ENCODE data around the gene PLSCR2. TPM values are rescaled to one million over a fixed set of nuclear protein-coding genes. Genes with fewer than 3 reads are reported as not detected.

Gene PLSCR2
- total and polyA plus RNA-seq, 9 of the 15 experiments (the other 6 are each of a cell fraction or from before 2014, with no cell fraction given) = 0.07 to 0.49 (median 0.25) TPM; not detected in 4

DNA sequence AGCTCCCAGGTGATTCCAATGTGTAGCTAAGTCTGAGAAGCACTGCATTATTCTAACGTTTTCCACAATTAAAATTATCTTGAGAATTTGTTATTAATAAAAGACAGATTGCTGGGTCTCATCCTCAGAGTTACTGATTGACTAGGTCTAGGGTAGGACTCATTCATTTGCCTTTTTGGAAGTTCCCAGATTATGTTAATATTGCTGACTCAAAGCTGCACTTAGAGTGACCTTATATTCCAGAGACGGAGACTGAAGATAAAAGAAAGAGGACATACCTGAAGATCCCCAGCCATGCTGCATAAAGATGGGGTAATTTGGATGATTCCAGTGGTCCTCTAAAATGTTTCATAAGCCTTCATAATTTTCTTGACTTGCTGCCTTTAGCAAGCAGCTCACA, 81.8 kb downstream of the PLSCR2 start:
- no peak overlapping the region for H3K4me2 ChIP-seq (ENCODE audit: insufficient read depth, low read length)
- no peaks in the 10 kb centered on the region for H3K27me3 ChIP-seq (ENCODE audit: control insufficient read depth in 2 of 2, insufficient read depth in 2 of 2, low read length in 2 of 2)
- 0% methylated on average over 2 of the region's 2 CpGs for WGBS (ENCODE audit: insufficient coverage, low coverage, missing lambda C conversion rate)
- no peaks in the 10 kb centered on the region for H4K20me1 ChIP-seq (replicated peaks; ENCODE audit: control insufficient read depth, insufficient read depth, low read length)
- no peaks in the 10 kb centered on the region for H3K79me2 ChIP-seq (ENCODE audit: control insufficient read depth, insufficient read depth, low read length)
- POLR2A ChIA-PET = no interaction called here
- H3K27ac ChIP-seq (ENCODE audit: extremely low read depth, low read depth, low read length) = no peak overlapping the region
- no peak overlapping the region for H2AFZ ChIP-seq (ENCODE audit: low read depth, low read length)
- CTCF ChIA-PET (ENCODE audit: low intra/inter-chr PET ratio) = interaction anchor here (0.6 kb wide), 1 partner anchor 12 kb away, joined by 3 read pairs; no protein-coding TSS in a partner anchor
- no peak for DNase-seq (ENCODE audit: extremely low read depth in 1 of 4, low spot score in 3 of 4)
- no peaks in the 10 kb centered on the region for H3K4me1 ChIP-seq (replicated peaks in 1 of 2; ENCODE audit: control insufficient read depth in 2 of 2, insufficient read depth in 2 of 2, low read length in 2 of 2)
- no peaks in the 10 kb centered on the region for H3K9me1 ChIP-seq (ENCODE audit: control insufficient read depth, insufficient read depth, low read length)
- no peaks in the 10 kb centered on the region for H3K36me3 ChIP-seq (ENCODE audit: control insufficient read depth, insufficient read depth, low read length)
- intact Hi-C loops (cut with micrococcal nuclease) = no loop called here
- no peak overlapping the region for H3K4me3 ChIP-seq
- no peaks in the 10 kb centered on the region for H3K9me3 ChIP-seq (replicated peaks; ENCODE audit: control insufficient read depth, insufficient read depth, low read depth, low read length)
- in situ Hi-C loops (cut with MboI) = no loop called here
- no peak for FAIRE-seq
- TF ChIP-seq TAF9B (IDR thresholded peaks at IDR 0.05; ENCODE audit: partially characterized antibody) = no peak
- no peak for TF ChIP-seq SP2 (IDR thresholded peaks at IDR 0.05; ENCODE audit: extremely low read depth, low read depth, low read length, poor library complexity, severe bottlenecking)
- no peak for TF ChIP-seq ETV5 (CRISPR knock-in tag; IDR thresholded peaks at IDR 0.05; ENCODE audit: low read depth)
- TF ChIP-seq CHD2 (IDR thresholded peaks at IDR 0.05; ENCODE audit: low read depth, low read length) = no peak
- no peak for TF ChIP-seq RBM34 (IDR thresholded peaks at IDR 0.05; ENCODE audit: borderline replicate concordance, insufficient read depth, low read length)
- no peak for TF ChIP-seq ZNF253 (CRISPR knock-in tag; conservative IDR thresholded peaks at IDR 0.05)
- no peak for TF ChIP-seq MTA1 (IDR thresholded peaks at IDR 0.05; ENCODE audit: borderline replicate concordance)
- TF ChIP-seq PRPF4 (IDR thresholded peaks at IDR 0.05; ENCODE audit: insufficient read depth, low read depth, low read length, poor library complexity, severe bottlenecking) = no peak
- TF ChIP-seq ELF1 (tag; IDR thresholded peaks at IDR 0.05) = no peak
- no peak for TF ChIP-seq ZBTB7A (IDR thresholded peaks at IDR 0.05; ENCODE audit: borderline replicate concordance, control insufficient read depth, low read depth, low read length)
- TF ChIP-seq FOXM1 (IDR thresholded peaks at IDR 0.05; ENCODE audit: low read depth) = no peak
- TF ChIP-seq FOXM1 (CRISPR knock-in tag; IDR thresholded peaks at IDR 0.05; ENCODE audit: low read depth) = no peak
- no peak for TF ChIP-seq NRF1 (conservative IDR thresholded peaks at IDR 0.05 in 1 of 2, IDR thresholded peaks at IDR 0.05 in 1 of 2)
- no peak for TF ChIP-seq TCF7L2 (IDR thresholded peaks at IDR 0.05; ENCODE audit: low read depth, low read length)
- TF ChIP-seq, protein P1, sequence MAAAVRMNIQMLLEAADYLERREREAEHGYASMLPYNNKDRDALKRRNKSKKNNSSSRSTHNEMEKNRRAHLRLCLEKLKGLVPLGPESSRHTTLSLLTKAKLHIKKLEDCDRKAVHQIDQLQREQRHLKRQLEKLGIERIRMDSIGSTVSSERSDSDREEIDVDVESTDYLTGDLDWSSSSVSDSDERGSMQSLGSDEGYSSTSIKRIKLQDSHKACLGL (CRISPR knock-in tag; IDR thresholded peaks at IDR 0.05; ENCODE audit: borderline replicate concordance, poor library complexity, severe bottlenecking) = no peak
- TF ChIP-seq ASH1L (IDR thresholded peaks at IDR 0.05; ENCODE audit: borderline replicate concordance, low read depth, partially characterized antibody) = no peak
- TF ChIP-seq SREBF2 (CRISPR knock-in tag; IDR thresholded peaks at IDR 0.05) = no peak
- no peak for ATAC-seq
- H3K9ac ChIP-seq (ENCODE audit: insufficient read depth in 1 of 2, low read depth in 2 of 2, low read length in 2 of 2) = no peak overlapping the region
- BruUV-seq (replicated peaks) = no TSS peak
